ENCODE results near the gene VMA21.

GRCh38 chrX:151419782-151420181 is 22.8 kb downstream of the VMA21 start:
- TF ChIP-seq ZNF622 (IDR thresholded peaks at IDR 0.05) (no peak), BRCA1 (IDR thresholded peaks at IDR 0.05; ENCODE audit: low read depth, low read length) (no peak), SMC3 (IDR thresholded peaks at IDR 0.05; ENCODE audit: borderline replicate concordance, low read length) (no peak), PKNOX1 (IDR thresholded peaks at IDR 0.05) (no peak), BMI1 (IDR thresholded peaks at IDR 0.05; ENCODE audit: borderline replicate concordance) (no peak), YY1 (IDR thresholded peaks at IDR 0.05; ENCODE audit: low read depth, low read length) (no peak), POLR2AphosphoS5 (IDR thresholded peaks at IDR 0.05; ENCODE audit: low read length) (no peak), CREB1 (IDR thresholded peaks at IDR 0.05; ENCODE audit: low read depth) (no peak), NKRF (conservative IDR thresholded peaks at IDR 0.05) (no peak), BHLHE40 (IDR thresholded peaks at IDR 0.05; ENCODE audit: borderline replicate concordance in 1 of 2, low read depth in 2 of 2, low read length in 1 of 2) (no peak), PAX8 (IDR thresholded peaks at IDR 0.05) (no peak), TARDBP (IDR thresholded peaks at IDR 0.05; ENCODE audit: borderline replicate concordance) (no peak), ZBTB4 (CRISPR knock-in tag; IDR thresholded peaks at IDR 0.05) (no peak)
- TF ChIP-seq, protein P1, sequence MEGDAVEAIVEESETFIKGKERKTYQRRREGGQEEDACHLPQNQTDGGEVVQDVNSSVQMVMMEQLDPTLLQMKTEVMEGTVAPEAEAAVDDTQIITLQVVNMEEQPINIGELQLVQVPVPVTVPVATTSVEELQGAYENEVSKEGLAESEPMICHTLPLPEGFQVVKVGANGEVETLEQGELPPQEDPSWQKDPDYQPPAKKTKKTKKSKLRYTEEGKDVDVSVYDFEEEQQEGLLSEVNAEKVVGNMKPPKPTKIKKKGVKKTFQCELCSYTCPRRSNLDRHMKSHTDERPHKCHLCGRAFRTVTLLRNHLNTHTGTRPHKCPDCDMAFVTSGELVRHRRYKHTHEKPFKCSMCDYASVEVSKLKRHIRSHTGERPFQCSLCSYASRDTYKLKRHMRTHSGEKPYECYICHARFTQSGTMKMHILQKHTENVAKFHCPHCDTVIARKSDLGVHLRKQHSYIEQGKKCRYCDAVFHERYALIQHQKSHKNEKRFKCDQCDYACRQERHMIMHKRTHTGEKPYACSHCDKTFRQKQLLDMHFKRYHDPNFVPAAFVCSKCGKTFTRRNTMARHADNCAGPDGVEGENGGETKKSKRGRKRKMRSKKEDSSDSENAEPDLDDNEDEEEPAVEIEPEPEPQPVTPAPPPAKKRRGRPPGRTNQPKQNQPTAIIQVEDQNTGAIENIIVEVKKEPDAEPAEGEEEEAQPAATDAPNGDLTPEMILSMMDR (IDR thresholded peaks at IDR 0.05 in 2 of 3, conservative IDR thresholded peaks at IDR 0.05 in 1 of 3; ENCODE audit: control insufficient read depth in 2 of 3, extremely low read depth in 1 of 3, insufficient read depth in 1 of 3, low read depth in 3 of 3, low read length in 3 of 3): no peak

All from GM12878 (cell line).